Right cardiac atrium (tissue), 5 donors: ENCODE results near the gene MAP2K5. TPM values are rescaled to one million over a fixed set of nuclear protein-coding genes. Genes with fewer than 3 reads are reported as not detected.

ENCODE experiments used
- ATAC-seq, 2 donors: fragments of 200-7000 bp; cut with Tn5 transposase; one replicate each; pipeline versions ENCODE4 v1.8.0 to v1.9.1; 2020; ENCODE audit warnings: moderate library complexity in 2 of 2, mild to moderate bottlenecking in 1 of 2
- DNase-seq, 3 donors: peaks; one replicate each; pipeline ENCODE4 v3.0.0-alpha.2; 2020
- H3K27ac ChIP-seq: one replicate; pipeline ENCODE4 v1.5.1; 2013; ENCODE audit warnings: mild to moderate bottlenecking, low read length, control low read depth, moderate library complexity
- H3K27me3 ChIP-seq: one replicate; pipeline ENCODE4 v1.6.1; 2013; ENCODE audit not compliant: control insufficient read depth, insufficient read depth
- H3K4me1 ChIP-seq: one replicate; pipeline ENCODE4 v1.6.1; 2013; ENCODE audit warnings: low read length; ENCODE audit not compliant: control insufficient read depth, insufficient read depth
- H3K4me3 ChIP-seq: one replicate; pipeline ENCODE4 v1.5.1; 2013; ENCODE audit warnings: low read length, control low read depth
- H3K9me3 ChIP-seq: one replicate; pipeline ENCODE4 v1.6.1; 2013; ENCODE audit warnings: low read length; ENCODE audit not compliant: control insufficient read depth
- WGBS: extraction: QIAGEN DNeasy Blood & Tissue Kit; methylation state at CpG from one replicate; pipeline ENCODE4 v1.1.7; 2013; 5-methylcytosine and 5-hydroxymethylcytosine counted together
- intact Hi-C, 4 donors: fragments of 100-400 bp; cut with DNase I; formaldehyde crosslinking; loops; one replicate each; pipeline versions ENCODE4 v1.11.0 to v1.14.0; 2022 to 2023
- polyA plus RNA-seq: library from polyadenylated mRNA; stranded (reverse); fragments of 200-250 nt; gene quantifications from one replicate; pipeline ENCODE4 v1.2.3, GENCODE V29; 2013
- total RNA-seq, 4 donors: library from RNA; stranded (reverse); fragmentation: NEBNext Ultra II Directional; extraction: Animal tissue kit (Norgen Biotek cat#: 25700); gene quantifications; one replicate each; pipeline ENCODE4 v1.2.1, GENCODE V29; 2021
- donor health status: healthy with polysubstance abuse.
- donor health status: DM: no; HTN: yes; CAD: no.
- donor health status: DM: no; HTN: no; CAD: no.
- donor health status: DM: no; HTN: yes; CAD: no; lungs with severe emphysema.
- donor health status: DM: yes; HTN: yes; CAD: no.

MAP2K5 gene
- total and polyA plus RNA-seq, 5 donors = 9.0 to 16.6 (median 14.9) TPM

GRCh38 chr15:67560320-67560719 is 17.8 kb downstream of the MAP2K5 start:
- 91% methylated on average over 1 of the region's 1 CpG for WGBS
- Histone ChIP-seq H3K27ac (no peak overlapping the region), H3K27me3 (no peaks in the 10 kb centered on the region), H3K4me3 (no peak overlapping the region), H3K4me1 (no peaks in the 10 kb centered on the region), H3K9me3 (no peaks in the 10 kb centered on the region)
- intact Hi-C loops = no loop called here
- ATAC-seq = no peak
- DNase-seq = no peak

GRCh38 chr15:67563092-67563491 is 20.6 kb downstream of the MAP2K5 start:
- WGBS = 96% methylated on average over 5 of the region's 5 CpGs
- DNase-seq (no peak), ATAC-seq (no peak)
- H3K27me3 ChIP-seq = no peaks in the 10 kb centered on the region
- intact Hi-C loops = no loop called here
- no peak overlapping the region for H3K27ac ChIP-seq
- no peak overlapping the region for H3K4me3 ChIP-seq
- H3K4me1 ChIP-seq = no peaks in the 10 kb centered on the region
- no peaks in the 10 kb centered on the region for H3K9me3 ChIP-seq

- Histone ChIP-seq H3K4me3 (no peak overlapping the region), H3K4me1 (no peaks in the 10 kb centered on the region), H3K27ac (no peak overlapping the region), H3K27me3 (no peaks in the 10 kb centered on the region), H3K9me3 (no peaks in the 10 kb centered on the region)
- no peak for ATAC-seq
- 90% methylated on average over 2 of the region's 2 CpGs for WGBS
- intact Hi-C loops = no loop called here
- DNase-seq = no peak
Observed at GRCh38 chr15:67564021-67564967, 21.8 kb downstream of the MAP2K5 start.

- Histone ChIP-seq H3K4me1 (no peaks in the 10 kb centered on the region), H3K27me3 (no peaks in the 10 kb centered on the region), H3K4me3 (no peak overlapping the region), H3K27ac (no peak overlapping the region), H3K9me3 (no peaks in the 10 kb centered on the region)
- 88% methylated on average over 3 of the region's 3 CpGs for WGBS
- no peak for DNase-seq
- intact Hi-C loops = no loop called here
- ATAC-seq = no peak
Observed at GRCh38 chr15:67564968-67565345, 22.5 kb downstream of the MAP2K5 start.

GRCh38 chr15:67569668-67570067 is 27.2 kb downstream of the MAP2K5 start:
- H3K9me3 ChIP-seq = no peaks in the 10 kb centered on the region
- H3K27me3 ChIP-seq = no peaks in the 10 kb centered on the region
- no peak overlapping the region for H3K4me3 ChIP-seq
- ATAC-seq (no peak), DNase-seq (no peak)
- 58% methylated on average over 3 of the region's 3 CpGs for WGBS
- intact Hi-C loops = no loop called here
- no peaks in the 10 kb centered on the region for H3K4me1 ChIP-seq
- peak overlapping the region; percentile 45 for H3K27ac ChIP-seq

GRCh38 chr15:67570875-67571647 is 28.6 kb downstream of the MAP2K5 start:
- no peak for DNase-seq
- Histone ChIP-seq H3K27me3 (no peaks in the 10 kb centered on the region), H3K4me1 (no peaks in the 10 kb centered on the region), H3K9me3 (no peaks in the 10 kb centered on the region), H3K27ac (no peak overlapping the region), H3K4me3 (no peak overlapping the region)
- ATAC-seq = no peak
- WGBS = 96% methylated on average over 4 of the region's 4 CpGs
- intact Hi-C loops = no loop called here

- no peaks in the 10 kb centered on the region for H3K9me3 ChIP-seq
- no peak overlapping the region for H3K4me3 ChIP-seq
- ATAC-seq (no peak), DNase-seq (no peak)
- no peak overlapping the region for H3K27ac ChIP-seq
- 95% methylated on average over 5 of the region's 5 CpGs for WGBS
- H3K27me3 ChIP-seq = no peaks in the 10 kb centered on the region
- intact Hi-C loops = no loop called here
- no peaks in the 10 kb centered on the region for H3K4me1 ChIP-seq
Observed at GRCh38 chr15:67571648-67572415, 29.3 kb downstream of the MAP2K5 start.

GRCh38 chr15:67573194-67573593 is 30.7 kb downstream of the MAP2K5 start:
- H3K4me1 ChIP-seq = no peaks in the 10 kb centered on the region
- no peaks in the 10 kb centered on the region for H3K9me3 ChIP-seq
- WGBS = 89% methylated on average over 3 of the region's 3 CpGs
- no peak for DNase-seq
- ATAC-seq = no peak
- H3K27me3 ChIP-seq = no peaks in the 10 kb centered on the region
- intact Hi-C loops = no loop called here
- no peak overlapping the region for H3K27ac ChIP-seq
- H3K4me3 ChIP-seq = no peak overlapping the region

- no peak for DNase-seq
- intact Hi-C loops = no loop called here
Observed at GRCh38 chr15:67575039-67575502, 32.6 kb downstream of the MAP2K5 start.

GRCh38 chr15:67578020-67578600 is 35.6 kb downstream of the MAP2K5 start:
- H3K9me3 ChIP-seq = no peaks in the 10 kb centered on the region
- WGBS = 93% methylated on average over 4 of the region's 4 CpGs
- H3K4me1 ChIP-seq = no peaks in the 10 kb centered on the region
- no peak for ATAC-seq
- intact Hi-C loops = no loop called here
- no peak overlapping the region for H3K4me3 ChIP-seq
- no peaks in the 10 kb centered on the region for H3K27me3 ChIP-seq
- no peak for DNase-seq
- no peak overlapping the region for H3K27ac ChIP-seq

More at GRCh38 chr15:67575039-67575502, 32.6 kb downstream of the MAP2K5 start:
- Histone ChIP-seq H3K9me3 (no peaks in the 10 kb centered on the region), H3K4me1 (no peaks in the 10 kb centered on the region), H3K27ac (no peak overlapping the region), H3K4me3 (no peak overlapping the region), H3K27me3 (no peaks in the 10 kb centered on the region)
- ATAC-seq = no peak
- WGBS = 88% methylated on average over 4 of the region's 4 CpGs
